OCI-LY3 (cell line): Measurements from ENCODE around the gene WDR72.

ENCODE experiments used
- H2AFZ ChIP-seq: fragments of 200-600, 300-600 bp; shearing (Covaris generic); 2 replicates; pipeline ENCODE4 v1.6.0; 2014; ENCODE audit warnings: antibody characterized with exemption, low read depth, low read length
- H3K27ac ChIP-seq: fragments of 200-600, 300-600 bp; sonication (generic); 2 replicates; pipeline ENCODE4 v1.5.1; 2014; ENCODE audit warnings: mild to moderate bottlenecking, low read length, moderate library complexity, mixed read lengths
- H3K27me3 ChIP-seq: fragments of 200-600, 300-600 bp; sonication (generic); 2 replicates; pipeline ENCODE4 v1.6.1; 2014; ENCODE audit warnings: low read depth, low read length, mixed read lengths
- H3K36me3 ChIP-seq: fragments of 200-600, 300-600 bp; sonication (generic); replicated peaks from 2 replicates; pipeline ENCODE3; 2014; ENCODE audit warnings: low read depth, low read length, mixed read lengths
- H3K4me1 ChIP-seq: fragments of 300-600, 200-600 bp; sonication (generic); 2 replicates; pipeline ENCODE4 v1.6.1; 2014; ENCODE audit warnings: low read length, mixed read lengths
- H3K4me2 ChIP-seq: fragments of 200-600, 300-600 bp; sonication (generic); 2 replicates; pipeline ENCODE4 v1.6.1; 2014; ENCODE audit warnings: low read length, mixed read lengths
- H3K4me3 ChIP-seq: fragments of 300-600, 200-600 bp; sonication (generic); 2 replicates; pipeline ENCODE4 v1.5.1; 2014; ENCODE audit warnings: antibody characterized with exemption, mild to moderate bottlenecking, low read length, moderate library complexity
- H3K79me2 ChIP-seq: fragments of 300-600, 200-600 bp; shearing (Covaris generic); 2 replicates; pipeline ENCODE4 v1.6.1; 2014; ENCODE audit warnings: mild to moderate bottlenecking, low read length, mixed read lengths
- H3K9ac ChIP-seq: fragments of 300-600, 200-600 bp; shearing (Covaris generic); 2 replicates; pipeline ENCODE4 v1.6.0; 2014; ENCODE audit warnings: mild to moderate bottlenecking, low read length, moderate library complexity
- H3K9me3 ChIP-seq: fragments of 200-600, 300-600 bp; shearing (Covaris generic); 2 replicates; pipeline ENCODE4 v1.6.1; 2014; ENCODE audit warnings: low read length, mixed read lengths; ENCODE audit not compliant: insufficient read depth
- H4K20me1 ChIP-seq: fragments of 200-600, 300-600 bp; sonication (generic); 2 replicates; pipeline ENCODE4 v1.6.1; 2016; ENCODE audit warnings: low read length, mixed read lengths; ENCODE audit not compliant: insufficient read depth
- EZH2phosphoT487 ChIP-seq: fragments of 200-600 bp; shearing (Covaris generic); IDR thresholded peaks from 2 replicates; pipeline ENCODE4 v1.6.1; 2018; ENCODE audit warnings: antibody characterized with exemption, mixed run types, low read depth
- TF ChIP-seq, protein P1 (sequence below): fragments of 200-600, 300-600 bp; sonication (generic); IDR thresholded peaks from 2 replicates; pipeline ENCODE4 v1.5.1; 2014; ENCODE audit warnings: antibody characterized with exemption, low read length, low read depth

WDR72 gene

DNA sequence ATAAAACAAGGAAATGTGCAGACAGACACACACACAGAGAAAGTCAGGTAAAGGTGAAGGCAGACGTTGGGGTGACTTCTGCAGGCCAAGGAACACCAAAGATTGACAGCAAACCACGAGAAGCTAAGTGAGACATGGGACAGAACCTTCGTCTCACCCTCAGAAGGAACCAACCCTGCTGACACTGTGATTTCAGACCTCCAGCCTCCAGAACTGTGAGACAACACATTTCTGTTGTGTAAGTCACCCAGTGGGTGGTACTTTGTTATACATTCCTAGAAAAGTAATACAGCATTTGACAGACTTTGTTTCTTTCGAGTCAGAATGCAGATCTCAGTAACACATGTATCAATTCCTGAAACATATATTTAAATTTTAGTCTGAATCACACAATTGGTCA is 7.1 kb downstream of the WDR72 start:
- Histone ChIP-seq H3K4me1 (no peaks in the 10 kb centered on the region), H3K27ac (no peak overlapping the region)
- TF ChIP-seq, protein P1, sequence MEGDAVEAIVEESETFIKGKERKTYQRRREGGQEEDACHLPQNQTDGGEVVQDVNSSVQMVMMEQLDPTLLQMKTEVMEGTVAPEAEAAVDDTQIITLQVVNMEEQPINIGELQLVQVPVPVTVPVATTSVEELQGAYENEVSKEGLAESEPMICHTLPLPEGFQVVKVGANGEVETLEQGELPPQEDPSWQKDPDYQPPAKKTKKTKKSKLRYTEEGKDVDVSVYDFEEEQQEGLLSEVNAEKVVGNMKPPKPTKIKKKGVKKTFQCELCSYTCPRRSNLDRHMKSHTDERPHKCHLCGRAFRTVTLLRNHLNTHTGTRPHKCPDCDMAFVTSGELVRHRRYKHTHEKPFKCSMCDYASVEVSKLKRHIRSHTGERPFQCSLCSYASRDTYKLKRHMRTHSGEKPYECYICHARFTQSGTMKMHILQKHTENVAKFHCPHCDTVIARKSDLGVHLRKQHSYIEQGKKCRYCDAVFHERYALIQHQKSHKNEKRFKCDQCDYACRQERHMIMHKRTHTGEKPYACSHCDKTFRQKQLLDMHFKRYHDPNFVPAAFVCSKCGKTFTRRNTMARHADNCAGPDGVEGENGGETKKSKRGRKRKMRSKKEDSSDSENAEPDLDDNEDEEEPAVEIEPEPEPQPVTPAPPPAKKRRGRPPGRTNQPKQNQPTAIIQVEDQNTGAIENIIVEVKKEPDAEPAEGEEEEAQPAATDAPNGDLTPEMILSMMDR: no peak
- no peak for TF ChIP-seq EZH2phosphoT487

DNA sequence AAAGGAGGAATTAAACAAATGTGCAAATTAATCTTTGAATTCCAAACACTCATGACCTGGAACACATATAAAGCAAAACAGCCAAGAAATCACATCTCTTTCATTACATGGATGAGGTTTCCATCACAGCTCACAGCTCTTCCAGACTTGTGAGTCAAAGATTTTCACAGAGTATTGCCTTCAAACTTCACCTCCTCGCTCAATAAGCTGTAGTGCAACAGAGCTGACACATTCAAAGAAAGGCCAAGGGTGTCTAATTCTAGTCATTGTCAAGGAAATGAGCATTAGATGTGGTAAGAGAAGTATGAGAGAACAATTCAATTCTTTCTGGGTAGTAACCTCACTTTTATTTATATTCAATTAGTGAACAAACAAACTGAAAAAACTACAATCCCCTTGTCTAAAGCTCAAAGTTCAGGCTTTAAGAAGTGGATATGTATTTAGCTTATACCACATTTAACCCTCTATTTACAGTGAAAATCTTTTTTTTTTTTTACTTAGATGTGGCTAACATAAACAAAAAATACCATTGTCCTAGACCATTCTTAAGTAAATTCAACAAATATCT is 11.9 kb downstream of the WDR72 start:
- Histone ChIP-seq H3K27me3 (0 out of 2 replicates have a peak, but pooled peaks cover 3% of the 10 kb centered on the region), H3K36me3 (no peaks in the 10 kb centered on the region), H3K9ac (no peak overlapping the region), H3K4me2 (no peak overlapping the region), H3K4me3 (no peak overlapping the region), H3K79me2 (no peaks in the 10 kb centered on the region), H4K20me1 (no peaks in the 10 kb centered on the region), H3K4me1 (no peaks in the 10 kb centered on the region), H2AFZ (no peak overlapping the region), H3K9me3 (no peaks in the 10 kb centered on the region), H3K27ac (no peak overlapping the region)
- no peak for TF ChIP-seq EZH2phosphoT487
- TF ChIP-seq, protein P1: no peak

More for the DNA sequence above, 7.1 kb downstream of the WDR72 start:
- H3K36me3 ChIP-seq: no peaks in the 10 kb centered on the region
- 0 out of 2 replicates have a peak, but pooled peaks cover 3% of the 10 kb centered on the region for H3K27me3 ChIP-seq
- no peaks in the 10 kb centered on the region for H3K9me3 ChIP-seq
- no peaks in the 10 kb centered on the region for H3K79me2 ChIP-seq
- no peak overlapping the region for H2AFZ ChIP-seq
- no peak overlapping the region for H3K4me2 ChIP-seq
- H3K4me3 ChIP-seq: no peak overlapping the region
- H3K9ac ChIP-seq: no peak overlapping the region
- H4K20me1 ChIP-seq: no peaks in the 10 kb centered on the region

DNA sequence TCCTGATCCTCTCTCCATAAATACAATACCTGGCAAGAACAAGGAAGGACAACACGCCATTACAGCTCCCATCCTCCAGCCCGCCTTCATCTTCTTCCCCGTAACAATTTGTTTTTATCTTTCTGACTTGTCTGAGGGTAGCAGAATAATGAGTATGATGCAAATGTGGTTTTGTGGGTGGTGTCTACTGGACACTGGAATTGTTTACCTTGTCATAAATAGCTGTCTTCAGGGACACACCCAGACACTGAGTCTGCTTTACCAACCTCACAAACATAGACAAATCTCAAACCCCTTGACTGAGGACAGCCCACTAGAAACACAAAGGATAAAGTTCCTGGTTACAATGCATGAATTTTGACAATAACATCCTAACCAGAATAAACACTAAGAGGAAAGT is 13.4 kb downstream of the WDR72 start:
- Histone ChIP-seq H3K9me3 (no peaks in the 10 kb centered on the region), H3K4me2 (no peak overlapping the region), H3K27me3 (0 out of 2 replicates have a peak, but pooled peaks cover 3% of the 10 kb centered on the region), H3K9ac (no peak overlapping the region), H3K4me1 (no peaks in the 10 kb centered on the region), H4K20me1 (no peaks in the 10 kb centered on the region), H2AFZ (no peak overlapping the region), H3K36me3 (no peaks in the 10 kb centered on the region), H3K4me3 (no peak overlapping the region), H3K27ac (no peak overlapping the region), H3K79me2 (no peaks in the 10 kb centered on the region)
- TF ChIP-seq, protein P1: no peak
- no peak for TF ChIP-seq EZH2phosphoT487

DNA sequence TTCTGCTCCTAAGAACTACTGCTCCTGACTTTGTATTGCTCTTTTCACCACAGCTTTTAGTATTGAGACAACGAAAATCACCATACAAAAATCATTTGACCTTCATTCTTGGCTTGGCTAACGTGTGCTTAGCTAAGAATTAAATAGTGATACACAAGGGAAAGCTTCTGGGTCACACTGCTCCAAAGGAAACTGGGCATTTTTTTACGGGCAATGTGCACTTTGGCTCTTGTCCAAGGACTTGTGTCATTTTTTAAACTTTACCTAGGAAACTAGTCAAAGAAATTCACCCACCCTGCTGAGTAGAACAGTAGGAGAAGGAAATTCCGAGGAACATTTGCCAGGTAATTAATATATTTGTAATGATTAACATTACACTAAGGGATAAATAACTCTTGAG is 19.8 kb downstream of the WDR72 start:
- Histone ChIP-seq H3K79me2 (no peaks in the 10 kb centered on the region), H3K9ac (no peak overlapping the region), H3K27ac (no peak overlapping the region), H3K4me3 (no peak overlapping the region), H2AFZ (no peak overlapping the region), H3K9me3 (no peaks in the 10 kb centered on the region), H4K20me1 (no peaks in the 10 kb centered on the region), H3K36me3 (no peaks in the 10 kb centered on the region), H3K4me1 (no peaks in the 10 kb centered on the region), H3K27me3 (no peaks in the 10 kb centered on the region), H3K4me2 (no peak overlapping the region)
- TF ChIP-seq, protein P1: no peak
- no peak for TF ChIP-seq EZH2phosphoT487
